KBM-7 (cell line): Measurements from ENCODE around the gene SDK2.

ENCODE experiments used
- DNase-seq: peaks from one replicate; pipeline ENCODE4 v3.0.0-alpha.2; 2015
- in situ Hi-C: fragments of 300-500 bp; cut with MboI; formaldehyde crosslinking; loops from 2 replicates; pipeline ENCODE4 v1.14.3; 2020; ENCODE audit warnings: low sequenced_read_pairs, low pct_unique_long_range_greater_than_20kb, mixed read lengths

SDK2 gene

DNA sequence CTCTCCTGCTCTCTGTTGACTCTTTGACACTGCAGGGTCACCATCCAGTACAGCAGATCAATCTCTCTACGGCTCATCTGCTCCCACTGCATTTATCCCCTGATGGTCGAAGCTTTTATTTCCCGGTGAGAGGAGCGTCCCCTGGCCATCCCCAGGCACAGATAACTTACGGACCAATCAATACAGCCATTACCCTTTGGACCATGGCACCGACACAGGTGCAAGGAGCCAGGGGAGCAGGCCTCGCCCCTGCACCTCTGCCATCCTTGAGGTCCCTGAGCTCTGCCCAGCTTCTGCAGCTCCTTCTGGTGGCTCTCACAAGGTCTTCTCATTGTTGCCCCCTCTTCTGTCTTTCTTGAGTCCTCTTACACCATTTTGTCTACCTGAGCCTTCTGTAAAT lies 115.6 kb downstream of the SDK2 start:
- in situ Hi-C loops: no loop called here

DNA sequence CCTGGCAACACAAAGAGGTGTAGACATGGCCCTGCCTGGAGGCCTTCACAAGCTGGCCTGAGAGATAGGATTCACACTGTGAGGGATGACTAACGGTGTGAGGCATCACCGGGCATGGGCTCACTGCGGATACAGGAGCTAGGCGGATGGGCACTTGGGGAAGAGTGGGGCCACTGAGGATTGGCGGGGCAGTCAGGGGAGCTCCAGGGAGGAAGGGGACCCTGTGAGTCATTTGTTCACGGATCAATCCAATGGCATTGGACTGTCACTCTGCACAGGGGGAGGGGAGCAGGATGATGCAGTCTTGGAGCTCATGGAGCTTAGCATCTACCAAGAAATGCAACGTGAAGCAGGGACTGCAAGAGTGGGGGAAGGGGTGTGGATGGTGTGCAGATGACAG lies 117.3 kb downstream of the SDK2 start:
- in situ Hi-C loops: no loop called here
- no peak for DNase-seq

More for the DNA sequence above, 115.6 kb downstream of the SDK2 start:
- DNase-seq: no peak

DNA sequence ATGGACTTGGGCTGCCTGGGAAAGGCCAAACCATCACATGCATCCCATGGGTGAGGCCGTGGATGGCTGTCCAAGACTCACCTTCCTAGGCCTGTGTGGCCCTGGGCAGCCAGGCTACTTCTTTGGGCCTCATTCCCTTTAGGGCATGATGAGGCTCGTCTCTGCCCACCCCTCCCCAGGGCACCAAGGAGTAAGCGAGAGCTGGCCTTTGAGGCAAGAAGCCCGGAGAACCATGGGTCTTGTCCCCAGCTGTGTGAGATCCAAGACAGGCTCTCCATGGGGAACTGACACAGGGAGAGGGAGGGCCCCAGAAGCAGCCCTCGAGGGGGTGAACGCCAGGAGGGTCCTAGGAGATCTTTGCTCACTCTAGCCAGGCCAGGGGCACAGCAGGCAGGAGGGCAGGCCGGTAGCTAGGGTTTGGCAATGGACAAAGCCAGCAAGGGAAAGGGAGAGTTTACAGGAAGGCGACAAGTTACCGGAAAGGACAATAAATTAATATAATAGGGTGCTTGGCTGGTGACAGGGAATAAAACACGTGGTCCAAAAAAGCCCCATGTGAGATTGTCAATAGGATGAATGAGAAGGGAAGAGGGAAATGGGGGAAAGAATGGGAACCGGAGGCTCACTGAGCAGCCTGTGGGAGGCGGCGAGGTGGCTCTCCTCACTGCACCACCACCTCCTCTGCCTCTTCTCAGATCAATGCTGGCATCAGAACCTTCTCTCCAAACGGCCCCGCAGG lies 119.1 kb downstream of the SDK2 start:
- in situ Hi-C loops: no loop called here
- DNase-seq: no peak

DNA sequence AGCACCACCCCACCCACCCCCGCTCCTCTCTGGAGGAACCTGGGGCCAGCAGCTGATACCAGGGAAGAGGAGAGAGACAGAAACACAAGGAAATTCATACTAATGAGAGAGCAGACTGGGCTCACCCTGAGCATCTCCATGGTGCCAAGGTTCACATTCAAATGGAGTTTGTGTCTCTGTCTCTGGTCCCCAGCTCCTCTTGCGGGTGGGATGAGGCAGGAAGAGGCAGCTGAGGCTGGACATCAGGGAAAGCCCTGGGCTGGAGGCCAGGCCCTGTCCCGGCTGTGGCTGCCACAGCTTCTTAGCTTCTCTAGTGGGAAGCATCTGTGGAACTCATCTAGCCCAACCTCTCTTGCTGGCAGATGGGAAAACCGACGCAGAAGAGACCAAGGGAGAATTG lies 121.5 kb downstream of the SDK2 start:
- in situ Hi-C loops: no loop called here
- DNase-seq: no peak

DNA sequence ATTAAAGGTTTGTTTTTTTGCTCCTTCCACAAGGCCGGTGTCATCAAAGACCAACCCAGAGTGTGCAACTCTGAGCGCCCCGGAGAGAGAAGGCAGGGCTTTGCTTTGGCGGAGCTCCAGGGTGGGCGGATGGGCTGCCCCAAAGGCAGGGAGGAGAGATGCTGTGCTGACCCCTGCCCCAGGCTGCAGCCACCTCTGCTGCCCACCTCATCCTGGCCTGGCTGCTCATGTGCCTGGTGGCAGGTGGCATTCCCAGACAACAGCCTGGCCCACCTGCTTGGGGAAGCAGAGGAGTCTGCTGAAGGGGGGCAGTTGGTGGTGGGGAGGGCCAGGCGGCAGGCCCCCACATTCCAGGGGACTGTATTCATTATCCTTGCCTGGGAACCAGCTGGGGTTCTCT lies 122.1 kb downstream of the SDK2 start:
- no peak for DNase-seq
- in situ Hi-C loops: no loop called here

DNA sequence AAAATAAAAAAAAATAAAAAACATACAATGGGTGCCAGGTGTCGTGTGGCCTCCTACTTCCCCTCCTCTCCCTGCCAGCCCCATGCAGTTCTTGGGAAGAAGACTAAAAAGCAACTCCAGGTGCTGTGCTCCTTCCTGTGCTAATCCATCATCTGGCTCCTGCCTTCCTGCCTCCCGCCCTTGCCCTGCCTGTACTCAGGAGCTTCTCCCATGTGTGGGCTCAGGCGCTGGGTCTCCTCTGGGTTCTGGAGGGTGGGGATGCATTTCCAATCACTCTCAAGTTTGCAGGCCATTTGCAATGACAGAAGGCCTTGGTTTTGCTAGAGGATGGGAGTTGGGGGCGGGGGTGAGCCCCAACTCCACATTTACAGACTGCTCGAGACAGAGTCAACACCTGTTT lies 122.9 kb downstream of the SDK2 start:
- DNase-seq: no peak
- in situ Hi-C loops: no loop called here

DNA sequence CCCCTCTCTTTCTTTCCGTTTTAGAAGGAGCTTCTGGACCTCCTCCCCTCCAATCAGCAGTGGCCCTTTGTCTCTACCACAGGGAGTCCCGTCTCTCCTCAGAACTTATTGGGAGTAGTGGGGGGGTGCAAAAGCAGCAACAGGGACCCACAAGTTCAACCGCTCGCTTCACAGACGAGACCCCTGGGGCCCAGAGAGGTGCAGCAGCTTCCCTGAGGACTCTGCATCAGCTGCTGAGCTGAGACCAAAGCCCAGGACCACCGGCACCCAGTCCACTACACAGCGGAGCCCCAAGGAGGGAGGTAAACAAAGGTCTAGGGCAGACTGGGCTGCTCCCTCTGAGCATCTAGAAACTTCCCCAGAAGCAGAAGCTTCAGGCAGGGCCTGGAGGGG lies 123.9 kb downstream of the SDK2 start:
- DNase-seq: no peak
- in situ Hi-C loops: no loop called here

DNA sequence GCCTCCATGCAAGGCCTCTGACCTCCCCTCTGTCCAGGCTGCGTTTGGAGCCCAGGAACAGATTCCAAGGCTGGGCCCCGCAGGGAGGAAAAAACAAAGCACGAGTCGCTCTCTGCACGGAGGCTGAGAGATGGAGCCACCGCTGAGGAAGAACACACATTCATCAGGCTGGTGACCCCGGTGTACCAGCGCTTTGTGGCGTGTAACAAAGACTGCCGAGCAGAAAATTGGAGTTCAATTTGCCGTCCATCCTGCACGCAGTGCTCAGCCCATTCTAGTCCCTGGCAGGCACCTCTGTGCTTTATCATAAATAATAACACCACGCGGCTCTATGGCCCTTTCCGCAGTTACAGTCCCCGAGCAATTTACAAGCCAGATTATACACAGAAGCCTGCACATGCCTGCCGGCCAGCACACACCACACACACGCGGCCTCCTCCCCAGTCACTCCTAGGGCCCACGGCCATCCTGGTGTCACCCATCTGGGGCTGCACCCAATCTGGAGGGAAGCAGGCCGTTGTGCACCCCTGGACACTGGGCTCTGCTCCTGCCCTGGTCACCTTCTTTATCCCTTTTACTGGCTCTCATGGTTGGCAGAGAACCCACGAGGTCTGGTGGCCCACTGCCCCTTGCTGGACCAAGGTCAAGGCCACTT lies 124.4 kb downstream of the SDK2 start:
- in situ Hi-C loops: no loop called here
- no peak for DNase-seq

DNA sequence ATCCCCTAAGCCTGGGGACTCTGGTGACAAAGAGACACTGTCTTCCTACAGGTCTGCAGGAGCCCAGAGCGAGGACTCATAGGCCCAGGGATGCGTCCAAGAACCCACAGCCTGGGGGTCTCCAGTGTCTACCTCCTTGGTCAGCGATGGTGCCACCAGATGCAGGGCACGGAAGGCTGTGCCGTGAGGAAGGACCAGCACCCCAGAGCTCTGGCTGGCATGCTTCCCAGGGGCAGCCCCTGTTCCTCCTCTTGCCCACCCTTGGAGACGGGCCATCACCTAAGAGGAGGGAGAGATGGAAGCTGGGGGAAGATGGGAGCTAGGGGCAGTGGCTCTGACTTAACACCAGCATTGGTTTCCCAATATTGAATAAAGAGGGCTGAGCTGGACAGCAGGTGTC lies 125.2 kb downstream of the SDK2 start:
- no peak for DNase-seq
- in situ Hi-C loops: no loop called here

DNA sequence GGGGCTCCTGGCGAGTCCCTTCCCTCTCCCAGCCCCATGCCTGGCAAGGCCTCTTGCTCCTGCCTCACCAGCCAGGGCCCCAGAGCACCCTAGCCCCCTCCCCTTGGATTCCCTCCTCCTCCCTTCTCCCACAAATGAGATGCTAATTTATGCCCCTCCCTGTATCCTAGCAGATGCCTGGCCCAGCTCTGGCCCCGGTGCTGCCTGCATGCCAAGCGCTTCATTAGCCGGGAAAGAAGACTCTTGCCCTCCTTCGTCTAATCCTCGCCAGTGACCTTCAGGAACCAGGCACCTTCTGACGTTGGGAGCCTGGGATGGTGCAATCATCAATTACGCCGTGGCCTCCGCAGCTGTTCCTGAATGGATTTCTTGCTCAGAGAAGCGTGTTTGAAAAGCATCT lies 127.8 kb downstream of the SDK2 start:
- in situ Hi-C loops: no loop called here
- no peak for DNase-seq

DNA sequence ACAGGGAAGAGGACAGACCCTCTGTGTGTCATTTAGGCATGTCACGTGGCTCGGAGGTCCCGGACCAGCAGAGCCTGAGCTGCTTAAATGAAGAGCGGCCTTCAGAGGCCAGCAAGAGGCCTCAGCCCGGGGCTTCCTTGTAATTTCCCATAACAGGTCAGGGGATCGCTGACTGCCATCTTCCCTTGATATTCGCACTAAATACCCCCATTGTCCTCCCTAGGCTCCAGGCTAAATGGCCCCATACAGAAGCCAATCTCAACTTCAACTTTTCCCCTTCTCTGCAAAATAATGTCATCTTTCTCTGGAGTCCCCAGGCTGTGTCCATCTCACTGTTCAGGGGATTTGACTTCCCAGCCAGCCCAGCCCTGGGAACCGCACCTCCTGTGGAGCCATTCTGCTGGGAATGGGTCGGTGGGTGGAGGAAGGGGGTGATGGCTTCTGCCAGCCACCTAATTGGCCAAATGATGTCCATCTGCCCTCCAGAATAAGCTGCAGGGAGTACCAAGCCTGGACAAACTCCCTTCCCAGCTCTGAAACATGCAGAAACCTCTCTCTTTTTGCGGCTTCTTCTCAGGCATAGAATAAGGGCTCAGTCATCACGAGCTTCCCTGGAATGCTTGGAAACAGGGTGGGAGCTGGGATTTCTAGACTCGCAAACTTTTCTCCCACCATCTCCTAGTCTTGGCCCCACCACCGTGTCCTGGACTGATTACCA lies 129.9 kb downstream of the SDK2 start:
- no peak for DNase-seq
- in situ Hi-C loops: no loop called here

DNA sequence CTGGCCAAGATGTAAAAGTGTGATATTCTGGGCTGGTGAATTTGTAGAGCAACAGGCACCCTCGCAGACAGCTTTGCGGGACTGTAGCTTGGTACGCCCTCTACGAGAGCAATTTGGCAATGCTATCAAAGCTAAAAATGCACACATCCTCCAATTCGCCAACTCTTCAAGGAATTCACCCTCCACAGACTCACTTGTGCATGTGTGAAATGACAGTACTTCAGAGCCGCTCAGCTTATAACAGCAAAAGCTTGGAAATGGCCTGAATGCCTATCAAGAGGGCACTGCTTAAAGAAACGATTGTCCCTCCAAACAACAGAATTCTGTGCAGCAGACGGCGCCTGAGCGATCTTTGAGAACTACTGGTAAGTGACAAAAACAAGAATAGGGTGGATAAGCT lies 130.8 kb downstream of the SDK2 start:
- in situ Hi-C loops: no loop called here
- DNase-seq: no peak

DNA sequence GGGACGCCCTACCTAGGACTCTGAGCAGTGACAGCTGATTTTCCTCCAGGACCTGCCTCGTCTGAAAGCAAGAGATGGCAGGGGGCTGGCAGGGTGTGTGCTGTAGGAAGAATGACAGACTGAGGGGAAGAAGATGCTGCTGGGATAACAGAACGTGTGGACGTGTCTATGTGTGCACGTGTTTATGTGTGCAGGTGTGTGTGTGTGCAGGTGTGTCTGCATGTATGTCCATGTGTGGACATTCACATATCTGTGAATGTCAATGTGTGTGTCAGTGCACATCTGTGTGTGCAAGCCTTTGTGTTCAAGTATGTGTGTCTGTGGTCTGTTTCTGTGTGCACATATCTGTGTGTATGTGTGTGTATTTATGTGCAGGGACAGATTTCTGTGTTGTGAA lies 132.5 kb downstream of the SDK2 start:
- no peak for DNase-seq
- in situ Hi-C loops: no loop called here

DNA sequence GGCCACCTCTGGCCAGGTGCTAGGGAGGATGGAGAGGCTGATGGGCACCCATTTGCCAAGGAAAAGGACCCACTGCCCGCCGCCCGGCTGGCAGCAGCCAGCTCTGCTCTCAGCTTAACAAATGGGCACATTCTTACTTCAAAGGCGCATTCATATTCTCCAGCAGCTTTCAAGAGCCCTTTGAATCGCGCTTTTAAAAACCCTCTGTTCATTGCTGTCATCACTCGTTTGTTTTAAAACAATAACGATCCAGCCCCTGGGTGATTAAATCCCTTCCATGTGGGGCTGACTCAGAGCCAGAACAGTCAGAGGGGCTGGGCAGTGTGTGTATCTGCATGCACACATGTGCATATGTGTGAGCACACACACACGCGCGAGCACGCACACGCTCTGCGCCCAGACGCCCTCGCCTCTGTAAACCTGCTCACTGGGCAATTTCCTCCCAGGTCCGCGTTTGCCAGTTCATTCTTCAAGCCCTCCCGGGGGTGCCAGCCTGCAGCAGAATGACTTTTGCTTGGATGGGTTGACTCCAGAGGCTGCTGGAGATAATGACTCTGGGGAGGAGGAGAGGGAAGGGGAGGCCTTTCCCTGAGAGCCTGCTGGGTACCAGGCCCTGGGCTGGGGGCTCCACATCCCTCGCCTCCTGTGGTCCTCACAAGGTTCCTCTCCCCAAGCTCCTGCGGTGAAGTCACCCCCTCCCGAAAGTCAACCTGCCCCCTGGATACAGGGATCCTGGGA lies 133.1 kb downstream of the SDK2 start:
- in situ Hi-C loops: no loop called here
- no peak for DNase-seq

DNA sequence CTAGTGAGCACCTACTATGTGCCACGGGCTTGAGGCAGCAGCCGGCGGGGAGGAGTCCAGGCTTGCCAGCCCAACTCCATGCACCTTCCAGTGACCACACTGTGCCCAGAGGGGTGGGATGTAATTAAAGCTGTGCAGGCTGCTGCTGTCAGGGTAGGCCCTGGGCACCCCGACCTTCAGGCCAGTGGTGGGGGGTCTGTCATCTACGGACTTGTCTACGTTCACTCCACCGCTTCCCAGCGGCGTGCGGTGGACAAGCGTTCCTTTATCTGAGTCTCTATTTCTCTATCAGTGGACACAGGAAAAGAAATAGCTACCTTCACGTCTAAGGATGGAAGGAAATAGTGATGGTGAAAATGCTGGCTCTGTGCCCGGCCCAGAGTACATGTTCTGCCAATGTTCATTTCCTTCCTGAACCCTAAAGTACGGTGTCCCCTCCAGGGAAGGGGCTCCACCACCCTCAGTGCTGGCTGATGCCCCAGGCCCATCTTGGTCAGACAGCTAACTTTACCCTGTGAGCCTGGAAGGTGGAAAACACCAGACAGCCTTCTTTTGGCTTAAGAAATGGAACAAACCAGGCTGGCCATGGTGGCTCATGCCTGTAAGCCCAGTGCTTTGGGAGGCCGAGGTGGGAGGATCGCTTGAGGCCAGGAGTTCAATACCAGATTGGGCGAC lies 135.2 kb downstream of the SDK2 start:
- DNase-seq: no peak
- in situ Hi-C loops: no loop called here

DNA sequence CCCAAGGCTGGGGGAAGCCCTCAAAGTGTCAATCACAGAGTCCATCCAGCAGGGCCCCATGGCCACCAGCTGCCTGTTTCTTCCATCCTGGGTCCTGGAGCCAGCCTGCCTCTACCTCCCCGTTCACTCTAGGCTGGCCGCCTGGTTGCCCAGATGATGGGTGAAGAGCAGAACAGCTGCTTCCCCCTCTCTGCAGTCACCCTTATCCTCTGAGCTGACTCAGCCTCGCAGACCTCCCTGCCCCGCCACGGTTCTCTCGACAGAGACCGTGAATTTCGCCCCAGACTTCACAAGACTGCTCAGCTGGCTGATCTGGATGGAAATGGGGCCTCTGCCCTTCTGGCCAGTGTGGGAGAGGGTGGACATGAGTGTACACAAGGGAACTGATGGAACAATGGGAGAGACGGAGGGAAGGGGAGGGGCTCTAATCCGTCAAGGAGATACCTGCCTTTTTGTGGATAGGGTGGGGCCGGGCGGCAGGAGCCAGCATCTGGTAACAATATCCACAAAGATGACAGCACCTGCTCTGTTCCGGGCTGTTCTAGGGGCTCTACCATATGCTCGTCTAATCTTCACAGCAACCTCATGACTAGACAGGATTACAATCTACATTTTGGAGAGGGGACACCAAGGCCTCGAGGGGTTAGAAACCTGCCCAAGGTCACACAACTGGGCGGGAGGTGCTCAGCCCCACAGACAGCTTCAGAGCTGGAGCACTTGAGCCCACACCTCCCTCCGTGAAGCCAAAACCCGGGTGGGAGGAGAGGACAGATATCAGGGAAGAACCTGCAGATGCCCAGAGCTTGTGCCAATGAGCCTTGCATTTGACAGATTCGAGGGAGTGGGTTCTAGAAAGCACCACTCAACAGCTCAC lies 136.0 kb downstream of the SDK2 start:
- in situ Hi-C loops: no loop called here
- no peak for DNase-seq

DNA sequence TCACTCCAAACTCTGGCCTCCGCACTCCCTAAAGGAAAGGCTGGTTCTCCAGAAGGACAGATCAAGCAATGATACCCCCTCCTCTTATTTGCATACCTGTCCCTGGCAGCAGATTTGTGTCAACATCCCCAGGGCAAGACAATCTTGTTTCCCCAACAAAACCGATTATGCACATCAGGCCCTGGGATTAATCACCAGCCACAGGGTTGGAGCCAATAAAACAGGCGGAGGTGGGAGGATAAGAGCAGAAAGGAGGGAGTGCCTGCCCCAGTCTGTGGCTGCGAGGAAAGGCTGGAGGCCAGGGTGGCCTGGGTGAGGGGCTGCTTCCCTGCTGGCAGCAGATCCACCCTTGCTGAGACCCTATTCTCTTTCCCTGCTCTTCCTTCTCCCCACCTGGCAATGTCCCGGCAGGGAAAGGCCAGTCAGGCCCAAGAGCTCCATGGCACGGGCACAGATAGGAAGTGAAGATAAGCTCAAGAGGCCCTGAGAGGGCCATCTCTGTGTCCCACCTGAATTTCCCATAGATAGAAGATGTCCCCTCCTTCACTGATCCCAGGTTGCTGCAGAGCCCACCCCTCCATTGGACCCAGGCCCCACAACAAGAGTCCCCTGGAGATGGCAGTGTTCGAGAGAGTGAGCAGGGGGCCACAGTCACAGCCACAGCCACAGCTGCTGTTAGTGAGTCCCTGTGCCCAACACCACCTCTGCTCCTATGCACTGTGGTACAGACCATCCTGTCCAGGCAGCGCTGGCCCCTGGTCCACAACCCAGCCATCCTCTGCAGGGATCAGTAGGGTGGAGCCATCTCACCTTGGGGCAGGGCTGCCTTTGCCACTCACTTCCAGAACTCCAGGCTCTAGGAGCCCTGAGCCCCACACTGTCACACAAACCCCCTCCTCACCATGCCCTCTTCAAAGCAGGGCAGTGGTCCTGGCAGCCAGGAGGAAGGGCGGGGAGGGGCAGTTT lies 137.5 kb downstream of the SDK2 start:
- no peak for DNase-seq
- in situ Hi-C loops: no loop called here
